GM18951 (cell line): ENCODE measurements around the gene MYADML2.

Experiments used
- POLR2A ChIP-seq: IDR thresholded peaks from 4 replicates; pipeline ENCODE4 v1.6.1; 2011; ENCODE audit warnings: mild to moderate bottlenecking; ENCODE audit not compliant: insufficient read length, insufficient read depth; ENCODE audit errors: extremely low read depth
- in situ Hi-C: fragments of 300-500 bp; cut with MboI; formaldehyde crosslinking; loops from one replicate; pipeline ENCODE4 v1.12.0; 2022; ENCODE audit warnings: low sequenced_read_pairs, mixed read lengths, inconsistent platforms; ENCODE audit not compliant: unreplicated experiment

The MYADML2 gene

DNA sequence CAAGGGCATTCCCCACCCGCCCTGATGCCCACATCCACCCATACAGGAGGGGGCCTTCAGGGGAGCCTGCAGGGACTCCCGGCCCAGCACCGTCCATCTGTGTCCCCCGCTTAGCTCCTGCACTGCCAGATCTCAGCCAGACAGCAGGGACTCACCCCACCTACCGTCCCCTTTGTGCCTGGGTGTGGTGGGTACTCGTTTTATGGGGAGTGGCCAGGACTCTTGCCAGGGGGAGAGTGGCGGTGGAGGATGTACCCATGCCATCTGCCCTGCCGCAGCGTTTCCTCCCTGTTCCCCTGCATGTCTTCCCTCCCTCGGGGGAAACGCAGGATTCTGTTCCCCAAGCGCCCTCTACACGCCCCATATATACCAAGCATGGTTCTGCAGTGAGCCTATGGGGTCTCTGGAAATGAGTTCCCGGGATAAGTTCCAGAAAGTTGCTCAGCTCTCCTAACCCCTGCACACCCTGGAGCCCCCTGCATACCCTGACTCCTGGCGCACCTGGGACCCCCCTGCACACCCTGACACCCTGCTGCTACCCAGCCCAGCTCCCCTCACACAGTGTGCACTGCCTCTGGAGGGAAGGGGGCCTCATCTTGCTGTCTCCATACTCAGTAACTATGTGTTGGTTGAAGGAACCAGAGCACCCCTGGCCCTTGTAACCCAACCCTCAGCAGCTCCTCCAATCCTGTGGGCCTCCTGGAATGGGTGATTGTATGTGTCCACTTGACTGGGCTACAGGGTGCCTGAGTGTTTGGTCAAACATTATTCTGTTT lies 15.3 kb downstream of the MYADML2 start:
- in situ Hi-C loops: no loop called here

DNA sequence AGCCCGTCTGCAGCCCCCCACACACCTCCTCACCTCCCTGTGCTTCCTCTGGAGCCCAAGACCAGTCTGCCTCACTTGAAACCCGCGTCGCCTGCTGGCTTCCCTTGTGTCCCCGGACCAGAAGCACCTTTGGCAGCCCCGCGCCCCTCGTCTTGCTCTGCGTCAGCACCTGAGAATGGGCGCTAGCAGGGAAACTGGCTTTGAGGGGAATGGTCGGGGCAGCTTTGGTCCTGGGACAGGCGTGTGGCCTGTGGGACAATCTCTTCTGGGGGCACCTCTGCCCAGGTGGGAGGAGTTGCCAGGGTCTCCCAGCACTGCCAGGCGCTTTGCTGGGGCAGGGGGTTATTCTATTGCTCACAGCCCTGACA lies 15.9 kb downstream of the MYADML2 start:
- in situ Hi-C loops: no loop called here
- no peak for TF ChIP-seq POLR2A

More for the DNA sequence above, 15.3 kb downstream of the MYADML2 start:
- no peak for TF ChIP-seq POLR2A

DNA sequence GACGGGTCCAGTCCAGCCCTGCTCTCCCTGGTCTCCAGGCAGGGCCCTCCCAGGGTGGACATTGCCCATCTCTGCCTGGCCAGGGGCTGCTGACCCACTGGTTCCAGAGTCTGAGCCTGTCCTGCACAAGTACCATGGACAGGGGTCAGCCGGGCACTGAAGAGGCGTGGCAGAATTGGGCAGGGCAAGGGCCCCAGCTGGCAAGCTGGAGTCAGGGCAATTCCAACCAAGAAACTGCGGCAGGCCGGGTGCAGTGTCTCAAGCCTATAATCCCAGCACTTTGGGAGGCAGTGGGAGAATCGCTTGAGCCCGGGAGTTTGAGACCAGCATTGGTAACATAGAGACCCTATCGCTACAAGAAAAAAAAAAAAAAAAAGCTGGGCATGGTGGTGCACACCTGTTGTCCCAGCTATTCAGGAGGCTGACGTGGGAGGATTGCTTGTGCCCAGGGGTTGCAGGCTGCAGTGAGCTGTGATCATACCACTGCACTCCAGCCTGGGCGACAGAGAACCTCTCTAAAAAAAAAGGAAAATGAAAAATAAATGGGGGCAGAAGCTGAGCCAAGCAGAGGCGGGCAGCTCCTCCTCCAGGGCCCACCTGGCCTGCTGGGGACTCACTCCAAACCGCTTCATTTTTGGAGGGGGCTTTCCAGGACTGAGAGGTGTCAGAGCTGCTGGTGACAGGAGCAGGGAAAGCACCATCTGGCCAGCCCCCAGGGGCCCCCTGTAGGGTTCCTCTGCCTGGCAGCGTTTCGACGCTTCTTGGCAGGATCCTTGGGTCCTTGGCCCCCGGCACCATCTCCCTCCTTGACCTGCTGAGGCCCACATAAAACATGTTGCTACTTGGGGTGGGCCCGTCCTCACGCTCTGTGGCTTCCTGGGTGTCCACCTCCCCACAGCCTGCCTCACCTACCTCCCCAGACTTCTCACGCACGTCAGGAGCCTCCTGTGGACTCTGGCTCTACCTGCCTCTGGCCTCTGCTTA lies 16.6 kb downstream of the MYADML2 start:
- TF ChIP-seq POLR2A: no peak
- in situ Hi-C loops: no loop called here

DNA sequence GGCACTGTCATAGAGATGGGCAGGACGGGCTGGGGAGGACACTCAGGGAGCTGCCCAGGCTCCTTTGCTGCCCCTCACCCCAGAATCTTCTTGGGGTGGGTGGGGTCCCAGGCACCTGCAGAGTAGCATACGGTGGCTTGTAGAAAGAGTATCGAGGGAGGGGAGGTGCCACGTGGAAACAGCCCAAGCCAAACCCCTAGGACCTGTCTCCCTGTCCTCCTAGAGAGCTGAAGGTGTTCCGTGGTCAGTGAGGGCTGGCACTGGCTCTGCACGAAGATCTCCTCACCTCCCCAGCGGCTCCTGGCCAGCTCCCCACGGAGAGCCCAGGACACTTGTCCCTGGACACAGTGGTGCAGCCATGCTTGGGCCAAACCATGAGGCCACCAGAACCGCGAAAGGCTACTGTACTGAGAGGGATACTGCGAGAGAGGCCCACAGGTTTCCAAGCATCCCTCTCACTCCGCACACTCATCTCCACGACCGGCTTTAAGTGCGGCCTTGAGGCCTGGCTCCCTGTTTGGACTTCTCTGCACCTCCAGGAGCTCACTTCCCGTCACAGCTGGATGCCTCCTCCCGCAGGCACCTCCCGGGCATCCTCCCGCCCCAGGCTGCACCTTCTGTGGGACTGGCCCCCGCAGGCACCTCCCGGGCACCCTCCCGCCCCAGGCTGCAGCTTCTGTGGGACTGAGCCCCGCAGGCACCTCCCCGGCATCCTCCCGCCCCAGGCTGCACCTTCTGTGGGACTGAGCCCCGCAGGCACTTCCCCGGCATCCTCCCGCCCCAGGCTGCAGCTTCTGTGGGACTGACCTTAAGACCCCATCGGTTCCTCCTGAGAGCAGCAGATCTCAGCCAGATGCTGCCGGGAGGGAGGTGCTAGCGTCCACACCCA lies 17.5 kb downstream of the MYADML2 start:
- TF ChIP-seq POLR2A: no peak
- in situ Hi-C loops: no loop called here

DNA sequence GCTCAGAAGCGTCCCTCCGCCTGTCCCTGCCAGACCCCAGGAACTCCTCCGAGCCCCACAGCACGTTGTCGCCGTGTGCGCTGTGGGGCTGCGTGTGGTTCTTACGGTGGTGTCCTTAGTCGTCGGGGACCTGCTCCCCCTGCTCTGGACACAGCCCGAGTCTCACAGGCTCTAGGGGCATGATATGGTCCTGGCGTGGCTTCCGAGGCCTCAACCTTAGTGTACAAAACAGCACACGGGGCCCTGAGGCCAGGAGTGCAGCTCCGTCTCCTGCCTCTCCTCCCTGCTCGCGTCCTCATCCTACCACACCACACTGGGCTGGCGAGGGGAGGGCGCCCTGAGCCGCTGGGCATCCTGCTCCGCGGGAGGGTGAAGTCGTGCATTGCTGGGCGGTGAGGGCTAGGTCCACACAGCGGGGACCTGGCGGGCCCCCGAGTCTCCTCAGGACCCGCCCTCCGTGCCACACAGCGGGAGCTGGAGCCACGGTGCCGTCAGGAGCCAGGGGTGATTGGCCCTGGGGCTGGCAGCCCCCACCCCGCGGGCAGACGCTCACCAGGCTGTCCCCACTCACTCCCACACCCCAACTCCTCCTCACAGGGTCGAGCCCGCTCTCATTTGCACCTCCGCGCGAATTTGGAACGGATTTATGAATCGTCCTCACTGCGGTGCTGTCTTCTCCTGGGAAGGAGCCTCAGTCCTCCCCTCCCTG lies 18.3 kb downstream of the MYADML2 start:
- in situ Hi-C loops: no loop called here
- no peak for TF ChIP-seq POLR2A

DNA sequence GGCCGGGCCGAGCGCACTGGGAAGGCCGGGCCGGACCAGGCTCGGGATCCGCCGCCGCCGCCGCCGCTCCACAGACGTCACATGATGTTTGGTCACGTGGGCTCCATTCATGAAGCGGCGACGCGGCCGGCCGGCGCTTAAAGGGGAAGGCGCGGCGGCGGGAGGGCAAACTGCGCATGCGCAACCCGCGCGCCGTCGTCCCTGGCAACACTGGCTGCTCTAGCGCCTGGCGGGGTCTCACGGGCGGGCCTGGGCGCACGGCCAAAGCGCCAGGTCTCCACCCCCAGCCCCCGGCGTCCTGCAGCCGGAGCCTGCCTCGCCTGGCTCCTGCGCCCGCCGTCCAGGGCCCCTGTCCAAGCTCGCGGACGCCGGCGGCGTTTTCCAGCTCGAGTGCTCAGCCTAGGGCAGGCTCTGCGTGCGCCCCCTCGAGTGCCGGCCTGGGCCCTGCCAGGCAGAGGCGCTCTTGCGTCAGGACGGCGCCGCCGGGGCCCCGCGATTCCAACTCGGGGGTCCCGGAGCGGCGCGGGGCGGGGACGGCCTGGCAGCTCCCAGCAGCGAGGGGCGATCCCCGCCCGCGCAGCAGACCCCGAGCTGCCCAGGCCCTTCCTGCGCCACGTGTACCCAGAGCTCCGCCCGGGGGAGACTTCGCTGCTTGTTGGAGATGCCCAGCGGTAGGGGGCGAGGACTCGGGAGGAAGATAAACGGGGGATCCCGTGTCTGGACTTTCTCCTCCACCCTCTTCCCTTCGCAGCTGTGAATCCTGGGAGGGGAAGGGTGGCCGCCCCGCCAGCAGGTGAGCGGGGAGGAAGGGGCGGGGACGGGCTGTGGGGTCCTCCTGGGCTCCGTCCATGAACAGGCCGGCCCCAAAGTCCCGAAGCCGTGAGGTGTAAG lies 19.1 kb downstream of the MYADML2 start, which contains the start of gene MAFG:
Gene MAFG (minus strand): TSS at position 83 of the 891 bp plus-strand sequence. CDS start 4,550 bp downstream, outside the sequence.
- TF ChIP-seq POLR2A: peak; percentile 47
- in situ Hi-C loops: no loop called here

DNA sequence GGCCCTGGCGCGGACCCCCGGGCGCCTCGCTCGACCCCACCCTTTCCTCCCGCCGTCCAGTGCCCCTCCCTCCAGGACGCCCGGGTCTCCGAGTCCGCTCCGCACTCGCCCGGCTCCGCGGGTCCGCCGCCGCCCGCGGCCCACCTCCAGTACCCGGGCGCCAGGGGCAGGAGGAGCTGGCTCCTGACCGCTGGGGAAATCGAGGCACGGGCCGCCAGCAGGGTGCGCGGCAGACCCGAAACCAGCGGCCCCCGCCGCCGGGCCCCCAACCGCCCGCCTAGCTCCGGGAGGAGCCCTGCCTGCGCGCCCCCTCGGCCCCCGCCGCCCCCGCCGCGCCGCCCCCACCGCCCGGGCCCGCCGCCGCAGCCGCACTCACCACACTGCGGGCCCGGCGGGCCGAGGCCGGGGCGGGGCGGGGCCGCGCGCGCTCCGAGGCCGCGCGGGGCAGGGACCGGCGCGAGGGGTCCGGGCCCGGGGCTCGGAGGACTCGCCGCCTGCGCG lies 19.8 kb downstream of the MYADML2 start:
- no peak for TF ChIP-seq POLR2A
- in situ Hi-C loops: no loop called here

DNA sequence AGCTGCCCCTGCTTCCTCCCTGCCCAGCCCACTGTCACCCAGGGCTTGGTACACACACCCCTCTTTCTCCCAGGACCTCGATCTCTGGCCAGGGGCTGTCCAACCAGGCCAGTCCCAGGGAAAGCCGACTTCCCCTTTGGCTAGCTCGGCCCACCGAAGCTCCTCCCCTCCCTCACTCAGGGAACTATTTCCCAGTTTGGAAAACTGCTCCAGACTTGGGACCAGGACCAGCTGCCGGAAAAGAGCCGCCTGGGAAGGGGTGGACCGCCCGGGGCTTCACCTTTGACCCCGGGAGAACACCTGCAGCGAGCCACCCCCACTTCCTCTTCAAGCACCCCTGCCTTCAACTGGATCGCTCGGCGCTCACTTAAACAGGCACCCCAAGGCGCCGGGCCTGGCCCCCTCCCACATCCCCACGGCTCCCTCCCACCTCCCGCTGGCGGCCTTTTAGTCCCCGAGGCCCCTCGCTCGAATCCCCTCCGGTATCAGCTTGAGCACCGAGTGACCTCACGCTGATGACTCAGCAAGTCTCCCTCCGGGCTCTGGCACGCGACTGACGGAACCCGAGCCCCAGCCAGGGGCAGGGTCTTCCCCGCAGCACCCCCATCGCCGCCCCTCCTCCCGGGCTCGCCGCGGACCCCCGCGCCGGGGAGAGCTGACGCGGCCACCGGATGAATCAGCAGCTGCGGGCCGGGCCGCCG lies 20.4 kb downstream of the MYADML2 start:
- TF ChIP-seq POLR2A: peak; percentile 22
- in situ Hi-C loops: no loop called here

DNA sequence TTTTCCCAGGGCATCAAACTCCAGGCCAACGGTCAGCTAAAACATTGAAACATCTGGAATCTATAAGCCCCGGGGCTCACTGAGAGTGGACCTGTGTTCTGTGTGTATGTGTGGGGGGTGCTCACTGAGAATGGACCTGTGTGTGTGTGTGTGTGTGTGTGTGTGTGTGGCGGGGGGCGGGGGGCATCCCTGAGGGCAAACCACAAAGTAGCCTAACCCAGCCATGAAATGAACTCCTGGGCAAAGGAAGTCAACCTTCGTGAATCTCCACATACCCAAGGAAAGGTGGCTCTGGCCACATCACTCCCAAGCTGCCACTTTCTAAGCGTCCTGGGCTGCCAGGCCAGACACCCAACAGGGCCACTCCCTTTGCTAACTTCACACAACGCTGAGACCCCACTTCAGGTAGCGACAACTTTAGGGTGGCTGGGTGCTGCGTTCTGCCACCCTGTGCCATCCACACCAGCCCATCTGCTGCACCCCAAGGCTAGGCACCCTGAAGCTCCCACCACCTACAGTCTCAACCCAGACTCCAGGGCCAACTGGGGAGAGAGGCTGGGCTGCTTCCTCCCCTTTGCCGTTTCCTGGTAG lies 21.1 kb downstream of the MYADML2 start:
- in situ Hi-C loops: no loop called here
- TF ChIP-seq POLR2A: no peak
